Measurements from ENCODE around the gene TRABD2A. TPM values are rescaled to one million over a fixed set of nuclear protein-coding genes. Genes with fewer than 3 reads are reported as not detected.
"Not testable (repeated sequence)": the region's sequence is repeated elsewhere in the genome, so short reads cannot be mapped to it uniquely, and the experiment has no call there.

Gene TRABD2A
- 1.3 and 4.5 TPM in 2 replicates for total RNA-seq

DNA sequence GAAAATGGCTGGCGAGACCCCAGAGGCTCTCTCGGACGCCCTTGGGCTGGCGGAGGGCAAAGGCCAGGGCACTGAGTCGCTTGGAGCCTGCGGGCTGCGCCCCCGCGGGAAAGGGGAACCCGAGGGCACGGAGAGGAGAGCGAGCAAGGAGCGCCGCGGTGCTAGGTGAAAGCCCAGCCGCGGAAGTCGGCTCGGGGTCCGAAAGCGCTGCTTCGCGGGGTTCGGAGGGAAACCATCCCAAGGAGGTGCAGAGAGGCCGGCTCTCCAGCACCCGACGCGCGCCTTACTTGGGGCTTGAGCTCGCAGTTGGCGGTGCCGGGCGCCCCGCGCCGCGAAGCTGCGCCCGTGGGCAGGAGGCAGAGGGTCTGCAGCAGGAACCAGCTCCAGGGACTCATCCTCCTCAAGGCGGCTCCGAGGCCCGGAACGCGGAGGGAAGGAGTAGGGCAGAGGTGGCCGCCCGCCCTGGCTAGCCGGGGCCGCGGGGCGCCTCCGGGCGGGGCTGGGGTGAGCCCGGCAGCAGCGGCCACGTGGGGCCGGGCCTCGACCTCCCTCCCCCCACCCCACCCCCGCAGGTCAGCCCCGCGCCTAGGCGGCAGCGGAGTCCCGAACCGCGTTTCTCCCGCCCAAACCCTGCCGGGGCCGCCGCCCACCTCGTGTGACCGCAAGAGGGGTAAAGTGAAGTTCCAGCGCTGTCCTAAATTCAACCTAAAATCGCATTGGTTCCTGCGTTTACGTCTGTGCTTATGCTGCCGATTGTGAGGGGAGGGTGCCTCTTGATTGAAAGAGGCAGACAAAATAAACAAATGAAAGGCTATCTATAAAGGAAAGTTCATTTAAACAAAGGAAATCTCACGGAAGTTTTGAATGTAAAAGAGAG lies at the start of gene TRABD2A:
Gene TRABD2A, minus strand, starts transcription at position 440 of the 877 bp plus-strand sequence. Its CDS starts 45 bp downstream, at position 395.
- DNase-seq (ENCODE audit: extremely low read depth, low read depth, low spot score): no peak

DNA sequence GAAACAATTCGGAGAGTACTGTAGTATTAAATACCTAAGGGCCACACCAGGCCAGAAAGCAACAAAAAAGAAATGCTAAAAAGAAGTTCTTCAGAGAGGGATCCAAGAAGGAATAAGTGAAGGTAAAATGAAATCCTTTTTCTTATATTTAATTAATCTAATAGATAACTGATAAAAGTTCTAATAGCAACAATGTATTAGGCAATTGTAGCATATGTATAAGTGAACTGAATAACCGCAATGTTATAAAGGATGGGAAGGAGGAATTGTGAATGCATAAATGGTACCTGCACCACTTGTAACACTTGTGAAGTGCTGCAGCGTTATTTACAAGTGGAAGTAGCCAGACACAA lies 46.4 kb upstream of the TRABD2A start:
- DNase-seq (ENCODE audit: extremely low read depth, low read depth, low spot score): no peak

DNA sequence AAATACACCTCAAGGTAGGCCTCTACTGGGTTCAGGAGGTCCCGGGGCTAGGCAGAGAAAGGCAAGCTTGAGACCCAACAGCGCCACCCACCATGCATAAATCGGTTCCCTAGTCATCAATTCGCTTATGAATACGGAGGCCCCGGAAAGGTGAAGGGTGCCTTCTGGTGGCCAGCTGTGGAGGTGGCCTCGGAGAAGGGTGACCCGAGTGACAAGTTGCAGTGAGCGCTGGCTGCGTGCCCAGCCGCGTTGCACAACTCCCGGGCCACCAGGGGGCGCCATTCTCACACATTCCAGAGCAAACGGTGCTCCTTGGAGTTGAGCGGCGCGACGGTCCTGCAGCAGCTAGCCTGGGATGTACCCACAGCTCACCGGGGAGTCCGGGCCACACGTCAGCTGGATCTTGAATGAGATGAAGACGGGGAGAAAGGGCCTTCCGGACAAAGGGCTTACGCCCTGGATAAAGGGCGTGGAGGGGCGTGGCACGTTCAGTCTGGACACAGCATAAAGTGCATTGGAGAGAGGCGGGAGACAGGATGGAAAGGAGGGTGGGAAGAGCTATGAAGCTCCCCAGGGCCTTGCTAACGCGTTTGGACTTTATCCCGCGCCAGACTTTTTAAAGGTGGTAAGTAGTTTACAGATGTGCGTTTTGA lies 45.0 kb upstream of the TRABD2A start:
- peak; percentile 71 for DNase-seq (ENCODE audit: extremely low read depth, low read depth, low spot score)

DNA sequence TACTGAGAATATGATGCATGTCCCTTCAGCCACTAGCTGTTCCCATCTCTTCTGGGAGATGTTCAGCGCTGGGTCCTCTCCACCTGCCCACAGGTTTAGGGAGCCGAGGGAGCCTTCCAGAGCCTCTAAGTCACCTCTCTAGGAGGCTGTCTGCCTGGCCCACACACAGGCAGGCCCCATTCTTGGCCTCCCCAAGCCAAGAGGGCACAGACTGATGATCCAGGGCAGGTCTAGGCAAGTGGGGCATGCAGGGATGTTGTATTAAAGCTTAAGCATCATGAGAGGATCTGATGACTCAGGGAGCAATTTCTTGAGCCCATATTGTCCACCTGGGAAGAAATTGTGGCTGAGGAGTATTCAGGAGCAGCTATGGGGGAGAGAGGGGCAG lies 44.4 kb upstream of the TRABD2A start:
- DNase-seq (ENCODE audit: extremely low read depth, low read depth, low spot score): no peak

DNA sequence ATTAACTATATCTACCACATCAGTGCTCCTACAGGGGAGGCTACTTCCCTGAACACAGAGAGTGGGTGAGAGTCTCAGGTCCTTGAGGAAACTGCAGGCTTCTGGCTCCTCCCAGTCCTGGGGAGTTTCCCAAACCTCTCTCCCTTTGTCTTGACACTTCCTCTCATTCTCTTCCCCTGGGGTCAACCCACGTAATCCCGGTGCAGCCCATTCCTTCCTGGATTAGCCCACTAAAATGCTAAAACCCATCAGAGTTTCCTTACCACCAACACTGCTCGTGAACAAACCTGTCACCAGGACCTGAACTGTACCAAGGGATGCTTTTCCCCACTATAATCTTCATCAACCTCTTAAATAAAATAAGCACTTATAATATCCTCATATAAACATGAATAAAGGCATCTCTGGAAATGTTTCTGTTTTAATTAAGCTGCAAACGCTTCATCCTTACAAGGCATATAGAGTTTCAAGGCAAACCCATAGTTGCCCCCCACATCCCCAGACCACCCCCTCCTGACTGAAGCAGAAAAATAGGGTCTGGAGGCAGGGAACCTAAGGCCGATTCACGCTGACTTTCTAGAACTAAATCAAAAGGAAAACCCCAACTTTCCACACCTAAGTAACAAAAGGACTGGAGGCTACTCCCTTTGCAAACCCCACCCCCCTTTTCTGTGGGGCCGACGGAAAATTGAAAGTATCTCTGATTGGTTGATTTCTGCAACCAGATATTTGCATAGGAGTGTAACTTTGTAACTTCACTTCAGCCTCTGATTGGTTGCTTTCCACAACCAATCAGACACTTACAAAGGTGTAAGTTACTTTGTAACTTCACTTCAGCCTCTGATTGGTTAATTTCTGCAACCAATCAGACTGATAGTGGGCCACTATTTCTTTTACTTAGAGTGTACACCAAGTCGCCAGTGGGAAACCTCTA lies 43.6 kb upstream of the TRABD2A start:
- DNase-seq (ENCODE audit: extremely low read depth, low read depth, low spot score): peak; percentile 85

DNA sequence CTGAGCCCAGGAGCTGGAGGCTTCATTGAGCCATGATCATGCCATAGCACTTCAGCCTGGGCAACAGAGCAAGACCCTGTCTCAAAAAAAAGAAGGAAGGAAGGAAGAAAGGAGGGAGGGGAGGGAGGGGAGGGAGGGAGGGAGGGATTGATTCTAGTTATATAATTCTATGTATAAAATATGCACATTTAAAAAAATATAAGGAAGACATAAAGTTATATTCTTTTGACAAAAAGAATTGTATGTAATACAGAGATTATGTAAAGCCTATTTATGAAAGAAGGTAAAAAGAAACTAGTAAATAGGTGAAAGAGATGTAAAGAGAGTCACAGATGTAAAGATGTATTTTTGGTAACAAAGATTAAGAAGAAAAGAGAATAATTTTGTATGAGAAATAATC lies 42.1 kb upstream of the TRABD2A start:
- no peak for DNase-seq (ENCODE audit: extremely low read depth, low read depth, low spot score)

- DNase-seq (ENCODE audit: extremely low read depth, low read depth, low spot score): peak; percentile 93
These were observed 39.1 kb upstream of the TRABD2A start for GRCh38 chr2:84919885-84920580.

GRCh38 chr2:84918430-84918829 lies 37.5 kb upstream of the TRABD2A start:
- no peak for DNase-seq (ENCODE audit: extremely low read depth, low read depth, low spot score)

DNA sequence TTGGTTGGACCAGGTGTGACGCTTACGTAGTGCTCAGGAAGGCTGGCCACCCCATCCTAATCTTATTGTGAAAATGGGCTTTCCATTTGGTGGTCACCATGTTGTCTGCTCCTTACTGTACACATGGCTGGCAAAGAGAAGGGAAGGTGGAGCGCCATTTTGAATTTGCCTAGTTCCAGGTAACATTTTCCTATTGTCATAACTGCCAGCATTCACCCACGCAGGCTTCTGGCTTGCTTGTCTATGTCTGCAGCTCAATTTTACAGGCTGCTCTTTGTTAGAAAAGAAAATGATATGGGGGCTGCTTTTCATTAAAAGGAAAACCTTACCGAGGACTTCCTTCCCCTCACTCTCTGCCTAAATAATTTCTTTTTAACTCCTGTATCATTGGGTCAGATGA lies 36.9 kb upstream of the TRABD2A start:
- not testable (repeated sequence) for DNase-seq (ENCODE audit: extremely low read depth, low read depth, low spot score)

DNA sequence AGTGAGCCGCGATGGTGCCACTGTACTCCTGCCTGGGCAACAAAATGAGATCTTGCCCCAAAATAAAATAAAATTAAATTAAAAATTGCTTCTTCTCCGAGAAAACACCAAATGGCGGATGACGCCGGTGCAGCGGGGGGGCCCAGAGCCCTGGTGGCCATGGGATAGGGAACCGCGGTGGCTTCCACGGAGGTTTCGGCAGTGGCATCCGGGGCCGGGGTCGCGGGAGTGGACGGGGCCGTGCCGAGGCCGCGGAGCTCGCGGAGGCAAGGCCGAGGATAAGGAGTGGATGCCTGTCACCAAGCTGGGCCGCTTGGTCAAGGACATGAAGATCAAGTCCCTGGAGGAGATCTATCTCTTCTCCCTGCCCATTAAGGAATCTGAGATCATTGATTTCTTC lies 34.8 kb upstream of the TRABD2A start:
- DNase-seq (ENCODE audit: extremely low read depth, low read depth, low spot score): not testable (repeated sequence)

GRCh38 chr2:84914334-84914733 lies 33.5 kb upstream of the TRABD2A start:
- DNase-seq (ENCODE audit: extremely low read depth, low read depth, low spot score): no peak

DNA sequence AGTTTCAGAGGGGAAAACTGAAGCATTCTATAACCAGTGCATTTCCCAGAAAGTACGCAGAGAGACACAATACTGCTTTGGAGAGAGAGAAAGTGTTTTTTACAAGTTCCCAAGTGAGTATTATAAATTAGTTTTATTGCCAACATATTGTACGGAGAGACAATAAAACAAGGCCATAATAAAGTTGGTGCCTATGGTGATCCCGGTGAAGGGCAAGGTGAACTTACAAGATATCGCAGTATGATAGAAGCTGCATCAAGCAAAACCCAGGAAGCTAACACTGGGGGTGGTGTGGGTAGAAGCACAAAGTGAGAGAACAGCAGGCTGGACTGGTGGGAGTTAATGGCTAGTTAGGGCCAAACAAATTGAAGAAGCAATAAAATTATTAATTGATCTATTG lies 32.1 kb upstream of the TRABD2A start:
- DNase-seq (ENCODE audit: extremely low read depth, low read depth, low spot score): no peak

DNA sequence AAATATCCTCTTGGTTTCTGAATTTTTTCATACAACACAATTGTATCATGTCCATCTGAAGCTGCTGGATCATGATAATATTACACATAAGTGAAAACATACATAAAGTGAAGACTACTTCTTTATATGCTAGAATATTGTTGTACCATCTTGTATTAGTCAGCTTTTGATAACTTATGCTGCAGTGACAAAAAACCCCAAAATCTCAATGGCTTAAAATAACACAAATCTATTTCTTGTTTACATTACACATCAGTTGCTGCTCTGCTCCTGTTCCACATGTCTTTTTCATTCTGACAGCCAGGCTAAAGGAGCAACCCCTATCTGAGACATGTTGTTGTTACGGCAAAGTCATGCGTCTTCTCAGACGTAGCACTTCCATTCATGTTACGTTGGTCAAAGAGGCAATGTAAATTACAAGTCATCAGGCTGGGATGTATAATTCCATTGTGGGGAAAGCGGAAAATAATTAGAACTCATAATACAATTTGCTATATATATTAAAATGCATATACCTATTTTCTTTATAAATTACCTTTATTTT lies 30.3 kb upstream of the TRABD2A start:
- DNase-seq (ENCODE audit: extremely low read depth, low read depth, low spot score): no peak

DNA sequence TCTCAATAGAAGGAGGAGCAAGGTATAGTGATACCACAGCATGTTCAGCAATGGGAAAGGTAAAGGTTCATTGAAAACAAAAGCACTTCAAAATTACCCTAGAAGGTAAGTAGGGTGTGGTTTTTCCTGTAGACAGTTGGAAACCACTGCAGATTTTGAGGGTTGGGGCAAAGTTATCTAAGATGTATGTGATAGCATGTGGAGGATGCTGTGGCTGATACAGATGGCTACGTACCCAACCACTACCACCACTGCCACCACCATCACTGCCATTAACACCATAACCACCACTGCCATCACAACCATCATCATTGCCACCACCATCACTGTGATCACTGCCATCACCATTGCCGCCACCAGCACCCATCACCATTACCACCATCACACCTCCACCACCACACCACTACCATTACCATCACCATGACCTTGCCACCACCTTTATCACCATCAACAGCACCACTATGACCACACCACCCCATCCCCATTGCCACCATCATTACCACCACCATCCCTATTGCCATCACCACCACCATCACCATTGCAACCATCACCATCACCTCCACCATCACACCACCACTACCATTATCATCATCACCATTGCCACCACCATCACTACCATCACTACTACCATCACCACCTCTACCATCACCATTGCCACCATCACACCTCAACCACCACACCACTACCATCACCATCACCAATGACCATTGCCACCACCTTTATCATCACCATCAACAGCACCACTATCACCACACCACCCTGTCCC lies 28.2 kb upstream of the TRABD2A start:
- no peak for DNase-seq (ENCODE audit: extremely low read depth, low read depth, low spot score)

- DNase-seq (ENCODE audit: extremely low read depth, low read depth, low spot score): peak; percentile 78
These were observed 26.2 kb upstream of the TRABD2A start for GRCh38 chr2:84906900-84907714.

- DNase-seq (ENCODE audit: extremely low read depth, low read depth, low spot score): no peak
These were observed 25.4 kb upstream of the TRABD2A start for GRCh38 chr2:84906108-84906899.

DNA sequence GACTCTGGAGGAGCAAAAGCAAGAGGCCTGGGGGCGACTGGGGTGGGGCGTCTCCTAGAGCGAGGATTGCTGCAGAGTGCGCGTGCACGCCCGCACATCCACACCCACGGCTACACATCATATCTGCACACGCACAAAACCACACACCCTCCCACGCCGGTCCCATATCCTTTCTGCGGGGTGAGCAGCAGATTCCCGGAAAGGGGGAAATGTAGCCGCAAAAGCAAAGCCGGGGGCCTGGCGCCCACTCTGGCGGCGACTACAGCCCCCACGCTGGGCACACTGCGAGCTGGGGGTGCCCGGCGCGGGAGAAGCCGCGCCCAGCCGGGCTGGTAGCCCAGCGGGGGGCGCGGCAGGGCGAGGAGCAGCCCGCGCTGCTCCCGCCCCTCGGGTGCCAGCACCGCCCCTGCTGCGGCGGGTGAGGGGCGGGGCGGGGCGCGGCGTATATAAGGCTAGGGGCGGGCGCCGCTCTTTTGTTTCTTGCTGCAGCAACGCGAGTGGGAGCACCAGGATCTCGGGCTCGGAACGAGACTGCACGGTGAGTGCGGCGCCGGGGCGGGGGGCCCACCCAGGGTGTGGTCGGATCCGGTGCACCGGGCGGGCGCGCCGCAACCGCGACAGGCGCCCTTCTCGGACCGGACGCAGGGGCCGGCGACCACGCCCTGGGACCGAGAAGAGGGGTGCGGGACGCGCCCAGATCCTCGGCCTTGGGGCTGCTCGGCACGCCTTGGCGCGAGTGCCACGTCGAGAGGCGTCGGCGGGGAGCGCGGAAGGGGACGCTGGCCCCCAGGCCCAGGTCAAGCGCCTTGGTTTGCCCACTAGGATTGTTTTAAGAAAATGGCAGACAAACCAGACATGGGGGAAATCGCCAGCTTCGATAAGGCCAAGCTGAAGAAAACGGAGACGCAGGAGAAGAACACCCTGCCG lies 24.6 kb upstream of the TRABD2A start, which contains the start of gene TMSB10:
Gene TMSB10, plus strand, starts transcription at position 476 of the 927 bp plus-strand sequence.
- no peak for DNase-seq (ENCODE audit: extremely low read depth, low read depth, low spot score)

All from glomerular endothelial cell (primary cell).